ENCODE results near the gene DAP. TPM values are rescaled to one million over a fixed set of nuclear protein-coding genes. Genes with fewer than 3 reads are reported as not detected.

The DAP gene
- total RNA-seq, 1 experiment from 2014 or later: 47.7 TPM

- ATAC-seq (no peak), DNase-seq (ENCODE audit: low spot score) (no peak)
- Mint-ChIP-seq H3K4me1 (0 out of 2 replicates have a peak, but pooled peaks cover under 1% of the 10 kb centered on the region), H3K4me3 (no peak overlapping the region), H3K36me3 (peaks cover 22% of the 10 kb centered on the region), H3K9me3 (peaks cover 6% of the 10 kb centered on the region), H3K27ac (no peak overlapping the region), H3K27me3 (ENCODE audit: low read depth) (no peaks in the 10 kb centered on the region)
- TF ChIP-seq, protein P1, sequence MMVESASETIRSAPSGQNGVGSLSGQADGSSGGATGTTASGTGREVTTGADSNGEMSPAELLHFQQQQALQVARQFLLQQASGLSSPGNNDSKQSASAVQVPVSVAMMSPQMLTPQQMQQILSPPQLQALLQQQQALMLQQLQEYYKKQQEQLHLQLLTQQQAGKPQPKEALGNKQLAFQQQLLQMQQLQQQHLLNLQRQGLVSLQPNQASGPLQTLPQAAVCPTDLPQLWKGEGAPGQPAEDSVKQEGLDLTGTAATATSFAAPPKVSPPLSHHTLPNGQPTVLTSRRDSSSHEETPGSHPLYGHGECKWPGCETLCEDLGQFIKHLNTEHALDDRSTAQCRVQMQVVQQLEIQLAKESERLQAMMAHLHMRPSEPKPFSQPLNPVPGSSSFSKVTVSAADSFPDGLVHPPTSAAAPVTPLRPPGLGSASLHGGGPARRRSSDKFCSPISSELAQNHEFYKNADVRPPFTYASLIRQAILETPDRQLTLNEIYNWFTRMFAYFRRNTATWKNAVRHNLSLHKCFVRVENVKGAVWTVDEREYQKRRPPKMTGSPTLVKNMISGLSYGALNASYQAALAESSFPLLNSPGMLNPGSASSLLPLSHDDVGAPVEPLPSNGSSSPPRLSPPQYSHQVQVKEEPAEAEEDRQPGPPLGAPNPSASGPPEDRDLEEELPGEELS (CRISPR knock-in tag; IDR thresholded peaks at IDR 0.05): no peak
- TF ChIP-seq, protein P2, sequence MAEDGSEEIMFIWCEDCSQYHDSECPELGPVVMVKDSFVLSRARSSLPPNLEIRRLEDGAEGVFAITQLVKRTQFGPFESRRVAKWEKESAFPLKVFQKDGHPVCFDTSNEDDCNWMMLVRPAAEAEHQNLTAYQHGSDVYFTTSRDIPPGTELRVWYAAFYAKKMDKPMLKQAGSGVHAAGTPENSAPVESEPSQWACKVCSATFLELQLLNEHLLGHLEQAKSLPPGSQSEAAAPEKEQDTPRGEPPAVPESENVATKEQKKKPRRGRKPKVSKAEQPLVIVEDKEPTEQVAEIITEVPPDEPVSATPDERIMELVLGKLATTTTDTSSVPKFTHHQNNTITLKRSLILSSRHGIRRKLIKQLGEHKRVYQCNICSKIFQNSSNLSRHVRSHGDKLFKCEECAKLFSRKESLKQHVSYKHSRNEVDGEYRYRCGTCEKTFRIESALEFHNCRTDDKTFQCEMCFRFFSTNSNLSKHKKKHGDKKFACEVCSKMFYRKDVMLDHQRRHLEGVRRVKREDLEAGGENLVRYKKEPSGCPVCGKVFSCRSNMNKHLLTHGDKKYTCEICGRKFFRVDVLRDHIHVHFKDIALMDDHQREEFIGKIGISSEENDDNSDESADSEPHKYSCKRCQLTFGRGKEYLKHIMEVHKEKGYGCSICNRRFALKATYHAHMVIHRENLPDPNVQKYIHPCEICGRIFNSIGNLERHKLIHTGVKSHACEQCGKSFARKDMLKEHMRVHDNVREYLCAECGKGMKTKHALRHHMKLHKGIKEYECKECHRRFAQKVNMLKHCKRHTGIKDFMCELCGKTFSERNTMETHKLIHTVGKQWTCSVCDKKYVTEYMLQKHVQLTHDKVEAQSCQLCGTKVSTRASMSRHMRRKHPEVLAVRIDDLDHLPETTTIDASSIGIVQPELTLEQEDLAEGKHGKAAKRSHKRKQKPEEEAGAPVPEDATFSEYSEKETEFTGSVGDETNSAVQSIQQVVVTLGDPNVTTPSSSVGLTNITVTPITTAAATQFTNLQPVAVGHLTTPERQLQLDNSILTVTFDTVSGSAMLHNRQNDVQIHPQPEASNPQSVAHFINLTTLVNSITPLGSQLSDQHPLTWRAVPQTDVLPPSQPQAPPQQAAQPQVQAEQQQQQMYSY (CRISPR knock-in tag; IDR thresholded peaks at IDR 0.05): no peak
- TF ChIP-seq FOXJ3 (CRISPR knock-in tag; IDR thresholded peaks at IDR 0.05; ENCODE audit: borderline replicate concordance) (no peak), ZNF416 (CRISPR knock-in tag; IDR thresholded peaks at IDR 0.05) (no peak), SMAD3 (CRISPR knock-in tag; IDR thresholded peaks at IDR 0.05; ENCODE audit: borderline replicate concordance) (no peak), ZSCAN18 (CRISPR knock-in tag; IDR thresholded peaks at IDR 0.05) (no peak), ZNF219 (CRISPR knock-in tag; IDR thresholded peaks at IDR 0.05; ENCODE audit: borderline replicate concordance) (no peak), ATF1 (CRISPR knock-in tag; IDR thresholded peaks at IDR 0.05) (no peak), OVOL2 (CRISPR knock-in tag; IDR thresholded peaks at IDR 0.05; ENCODE audit: borderline replicate concordance) (no peak), JUN (CRISPR knock-in tag; IDR thresholded peaks at IDR 0.05) (no peak), MXD4 (CRISPR knock-in tag; IDR thresholded peaks at IDR 0.05; ENCODE audit: borderline replicate concordance) (no peak), EMX1 (CRISPR knock-in tag; IDR thresholded peaks at IDR 0.05) (no peak), NR3C1 (CRISPR knock-in tag; conservative IDR thresholded peaks at IDR 0.05; ENCODE audit: low read depth) (no peak)
- TF ChIP-seq, protein P3, sequence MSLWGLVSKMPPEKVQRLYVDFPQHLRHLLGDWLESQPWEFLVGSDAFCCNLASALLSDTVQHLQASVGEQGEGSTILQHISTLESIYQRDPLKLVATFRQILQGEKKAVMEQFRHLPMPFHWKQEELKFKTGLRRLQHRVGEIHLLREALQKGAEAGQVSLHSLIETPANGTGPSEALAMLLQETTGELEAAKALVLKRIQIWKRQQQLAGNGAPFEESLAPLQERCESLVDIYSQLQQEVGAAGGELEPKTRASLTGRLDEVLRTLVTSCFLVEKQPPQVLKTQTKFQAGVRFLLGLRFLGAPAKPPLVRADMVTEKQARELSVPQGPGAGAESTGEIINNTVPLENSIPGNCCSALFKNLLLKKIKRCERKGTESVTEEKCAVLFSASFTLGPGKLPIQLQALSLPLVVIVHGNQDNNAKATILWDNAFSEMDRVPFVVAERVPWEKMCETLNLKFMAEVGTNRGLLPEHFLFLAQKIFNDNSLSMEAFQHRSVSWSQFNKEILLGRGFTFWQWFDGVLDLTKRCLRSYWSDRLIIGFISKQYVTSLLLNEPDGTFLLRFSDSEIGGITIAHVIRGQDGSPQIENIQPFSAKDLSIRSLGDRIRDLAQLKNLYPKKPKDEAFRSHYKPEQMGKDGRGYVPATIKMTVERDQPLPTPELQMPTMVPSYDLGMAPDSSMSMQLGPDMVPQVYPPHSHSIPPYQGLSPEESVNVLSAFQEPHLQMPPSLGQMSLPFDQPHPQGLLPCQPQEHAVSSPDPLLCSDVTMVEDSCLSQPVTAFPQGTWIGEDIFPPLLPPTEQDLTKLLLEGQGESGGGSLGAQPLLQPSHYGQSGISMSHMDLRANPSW (CRISPR knock-in tag; conservative IDR thresholded peaks at IDR 0.05; ENCODE audit: low read depth): no peak
- TF ChIP-seq, protein P4, sequence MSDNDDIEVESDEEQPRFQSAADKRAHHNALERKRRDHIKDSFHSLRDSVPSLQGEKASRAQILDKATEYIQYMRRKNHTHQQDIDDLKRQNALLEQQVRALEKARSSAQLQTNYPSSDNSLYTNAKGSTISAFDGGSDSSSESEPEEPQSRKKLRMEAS (CRISPR knock-in tag; IDR thresholded peaks at IDR 0.05): no peak
- ChIA-PET CTCF (no interaction called here), POLR2A (interaction anchor here (0.6 kb wide), 1 partner anchor 240 kb away, joined by 3 read pairs; no protein-coding TSS in a partner anchor)
Measured at GRCh38 chr5:10715605-10716290, 45.3 kb downstream of the DAP start.
